HepG2 (cell line): ENCODE measurements around the gene TCAF1. TPM values are rescaled to one million over a fixed set of nuclear protein-coding genes. Genes with fewer than 3 reads are reported as not detected.

Source experiments
- AKAP8 ChIP-seq: sonication (generic); formaldehyde crosslinking; IDR thresholded peaks from 2 replicates; pipeline ENCODE4 v1.5.1; 2020; ENCODE audit warnings: mild to moderate bottlenecking, missing genetic modification reagents
- DMTF1 ChIP-seq: sonication (generic); formaldehyde crosslinking; IDR thresholded peaks from 2 replicates; pipeline ENCODE4 v1.4.0; 2020; ENCODE audit warnings: mild to moderate bottlenecking, missing genetic modification reagents
- EED ChIP-seq: sonication (generic); formaldehyde crosslinking; IDR thresholded peaks from 2 replicates; pipeline ENCODE4 v1.5.0; 2020; ENCODE audit warnings: mild to moderate bottlenecking, missing genetic modification reagents
- MAFK ChIP-seq, 2 experiments: IDR thresholded peaks in 1 of 2; conservative IDR thresholded peaks in 1 of 2; 2 replicates each; pipeline ENCODE4 v1.6.1; 2011; ENCODE audit warnings: improper control_type of control experiment in 2 of 2, low read length in 2 of 2
- MAX ChIP-seq: IDR thresholded peaks from 2 replicates; pipeline ENCODE4 v1.6.1; 2012; ENCODE audit warnings: inconsistent platforms
- RELA ChIP-seq: sonication (generic); formaldehyde crosslinking; IDR thresholded peaks from 2 replicates; pipeline ENCODE4 v1.4.0; 2020; ENCODE audit warnings: missing genetic modification reagents
- SOX13 ChIP-seq, 3 experiments: fragments of 450-650 bp in 1 of 3; sonication (generic) in 1 of 3; formaldehyde crosslinking in 1 of 3; IDR thresholded peaks in 2 of 3; conservative IDR thresholded peaks in 1 of 3; 2 replicates each; pipeline versions ENCODE4 v1.5.0 to v1.6.1; 2016 to 2020; ENCODE audit warnings: antibody characterized with exemption in 1 of 3, mild to moderate bottlenecking in 1 of 3, missing compliant biosample characterization in 1 of 3, missing genetic modification reagents in 1 of 3, moderate library complexity in 1 of 3
- TARDBP ChIP-seq: sonication (generic); formaldehyde crosslinking; IDR thresholded peaks from 2 replicates; pipeline ENCODE4 v1.8.0; 2022; ENCODE audit warnings: mild to moderate bottlenecking, missing genetic modification reagents
- TCF7 ChIP-seq: sonication (generic); IDR thresholded peaks from 2 replicates; pipeline ENCODE4 v1.6.1; 2016; ENCODE audit warnings: antibody characterized with exemption, low read depth
- TGIF2 ChIP-seq: IDR thresholded peaks from 2 replicates; pipeline ENCODE4 v1.6.1; 2016; ENCODE audit warnings: control low read depth, missing compliant biosample characterization
- XBP1 ChIP-seq: sonication (generic); formaldehyde crosslinking; IDR thresholded peaks from 2 replicates; pipeline ENCODE4 v1.5.0; 2020; ENCODE audit warnings: missing genetic modification reagents
- ZBTB40 ChIP-seq, 2 experiments: fragments of 450-650 bp in 1 of 2; sonication (generic) in 1 of 2; formaldehyde crosslinking in 1 of 2; IDR thresholded peaks; 2 replicates each; pipeline versions ENCODE4 v1.6.1 to v1.8.0; 2016 to 2022; ENCODE audit warnings: antibody characterized with exemption in 1 of 2, mild to moderate bottlenecking in 1 of 2, missing genetic modification reagents in 1 of 2
- ZNF660 ChIP-seq: sonication (generic); formaldehyde crosslinking; IDR thresholded peaks from 2 replicates; pipeline ENCODE4 v1.5.1; 2020; ENCODE audit warnings: mild to moderate bottlenecking, low read depth, missing genetic modification reagents, borderline replicate concordance
- ZSCAN9 ChIP-seq: IDR thresholded peaks from 2 replicates; pipeline ENCODE4 v1.6.1; 2016; ENCODE audit warnings: borderline replicate concordance
- polyA plus RNA-seq, 8 experiments: library from polyadenylated mRNA; depleted of rRNA in 3 of 8; stranded (reverse) in 7 of 8; unstranded in 1 of 8; fragments of >200 nt; fragmentation: Illumina TruSeq in 4 of 8; extraction: Trizol in 4 of 8; gene quantifications; 2 replicates each; pipeline versions ENCODE4 v1.2.1 to v1.2.3, GENCODE V29; 2011 to 2016; ENCODE audit warnings: low read depth in 4 of 8, missing spikeins in 1 of 8, mixed read lengths in 1 of 8; ENCODE audit not compliant: insufficient read depth in 1 of 8
- total RNA-seq, 5 experiments: library from RNA; depleted of rRNA; stranded (reverse); fragments of >200 nt; fragmentation: Illumina TruSeq; extraction: Trizol; gene quantifications; 2 replicates each; pipeline ENCODE4 v1.2.3, GENCODE V29; 2016; ENCODE audit warnings: low read depth in 1 of 5

Gene TCAF1
- total and polyA plus RNA-seq, 2 of the 13 experiments (the other 11 are each of a cell fraction or from before 2014, with no cell fraction given) = 36.2 to 101 TPM

- TF ChIP-seq ZBTB40 (IDR thresholded peaks at IDR 0.05) (no peak), ZBTB40 (CRISPR knock-in tag; IDR thresholded peaks at IDR 0.05) (peak; percentile 67), EED (no peak), AKAP8 (CRISPR knock-in tag) (no peak), MAX (peak; percentile 31), TCF7 (peak; percentile 52; the same call in 1 of the 2 replicates), ZNF660 (CRISPR knock-in tag) (no peak), TARDBP (CRISPR knock-in tag) (peak; percentile 81), MAFK (conservative IDR thresholded peaks at IDR 0.05 in 1 of 2, IDR thresholded peaks at IDR 0.05 in 1 of 2; ENCODE audit: low read length in 2 of 2) (no peak), ZSCAN9 (no peak), TGIF2 (peak; percentile 83), SOX13 (IDR thresholded peaks at IDR 0.05) (no peak), SOX13 (CRISPR knock-in tag; conservative IDR thresholded peaks at IDR 0.05 in 1 of 2, IDR thresholded peaks at IDR 0.05 in 1 of 2) (peak in 1 of 2 experiments; percentile 51; a peak in 2 of 4 replicates), RELA (CRISPR knock-in tag) (no peak), DMTF1 (CRISPR knock-in tag) (no peak), XBP1 (CRISPR knock-in tag) (no peak)
These were observed 19.9 kb downstream of the TCAF1 start (continued) for GRCh38 chr7:143882020-143882603.
